HG02981 (cell line): ENCODE data around the gene CEP68.
"Not testable (repeated sequence)": the region's sequence is repeated elsewhere in the genome, so short reads cannot be mapped to it uniquely, and the experiment has no call there.

Experiments used
- ATAC-seq: cut with Tn5 transposase; IDR thresholded peaks from one replicate; pipeline ENCODE4 v1.9.1; 2021; ENCODE audit warnings: mild to moderate bottlenecking, moderate library complexity; ENCODE audit not compliant: unreplicated experiment

The CEP68 gene

DNA sequence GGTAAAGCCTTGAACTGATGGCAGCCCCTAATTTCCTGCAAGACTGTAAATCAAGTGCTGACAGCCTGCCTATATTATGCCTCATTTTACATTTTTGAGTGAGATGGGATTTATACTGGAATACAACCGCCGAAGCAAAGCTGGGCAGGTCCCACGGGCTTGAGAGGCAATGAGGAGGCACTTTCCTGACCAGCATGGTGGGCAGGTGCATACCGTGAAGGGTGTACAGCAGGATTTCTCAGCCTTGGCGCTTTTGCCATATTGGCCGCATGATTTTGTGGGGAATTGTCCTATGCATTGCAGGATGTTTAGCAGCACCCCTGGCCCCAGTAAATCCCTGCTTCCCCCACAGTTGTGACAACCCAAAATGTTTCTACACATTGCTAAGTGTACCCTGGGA lies 22.8 kb downstream of the CEP68 start:
- no peak for ATAC-seq

GRCh38 chr2:65081232-65081685 lies 25.0 kb downstream of the CEP68 start:
- ATAC-seq: no peak

DNA sequence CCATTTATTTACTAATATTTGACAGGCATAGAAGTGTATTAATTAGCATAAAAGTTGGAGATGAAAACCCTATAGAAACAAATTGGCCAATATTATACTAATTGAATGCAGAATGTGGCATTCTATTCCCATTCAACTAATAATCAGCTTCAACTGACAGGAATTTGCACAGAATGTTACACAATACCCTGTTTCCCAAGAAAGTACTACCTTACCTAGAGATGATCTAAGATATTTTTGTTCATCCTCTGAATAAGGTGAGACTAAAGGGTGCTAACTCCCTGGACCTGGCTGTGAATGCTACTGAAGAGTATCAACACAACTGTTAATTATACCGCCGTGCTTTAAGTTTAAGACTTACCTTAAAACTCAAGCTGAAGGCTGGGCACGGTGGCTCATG lies 28.9 kb downstream of the CEP68 start:
- no peak for ATAC-seq

- no peak for ATAC-seq
Observed at GRCh38 chr2:65092791-65093190, 36.6 kb downstream of the CEP68 start.

- ATAC-seq: no peak
Observed at GRCh38 chr2:65093211-65093610, 37.0 kb downstream of the CEP68 start.

DNA sequence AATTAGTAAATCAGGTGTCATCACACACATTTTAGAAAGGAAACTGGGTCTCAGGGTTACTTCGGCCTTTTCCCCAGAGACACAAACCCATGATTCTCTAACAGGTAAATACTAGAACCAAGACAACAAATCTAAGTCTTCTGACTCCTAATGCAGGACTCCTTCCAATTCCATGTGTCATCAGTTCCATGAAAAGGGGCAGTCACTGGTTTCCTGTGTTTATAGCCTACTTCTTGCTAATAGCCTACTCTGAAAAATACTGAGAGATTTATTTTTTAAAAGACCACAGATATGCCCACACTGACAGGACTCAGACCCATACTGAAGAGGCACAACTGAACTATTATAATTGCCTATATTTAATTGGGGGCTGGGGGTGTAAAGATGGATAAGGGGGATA lies 40.7 kb downstream of the CEP68 start:
- ATAC-seq: no peak

GRCh38 chr2:65097844-65098243 lies 41.6 kb downstream of the CEP68 start:
- no peak for ATAC-seq

DNA sequence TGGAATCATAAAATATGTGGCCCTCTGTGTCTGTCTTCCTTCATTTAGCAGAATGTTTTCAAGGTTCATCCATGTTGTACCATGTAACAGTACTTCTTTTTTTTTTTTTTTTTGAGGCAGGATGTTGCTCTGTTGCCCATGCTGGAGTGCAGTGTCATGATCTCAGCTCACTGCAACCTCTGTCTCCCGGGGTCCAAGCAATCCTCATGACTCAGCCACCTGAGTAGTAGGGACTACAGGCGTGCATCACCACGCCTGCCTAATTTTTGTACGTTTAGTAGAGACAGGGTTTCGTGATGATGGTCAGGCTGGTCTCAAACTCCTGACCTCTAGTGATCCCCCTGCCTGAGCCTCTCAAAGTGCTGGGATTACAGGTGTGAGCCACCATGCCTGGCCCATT lies 42.5 kb downstream of the CEP68 start:
- no peak for ATAC-seq

DNA sequence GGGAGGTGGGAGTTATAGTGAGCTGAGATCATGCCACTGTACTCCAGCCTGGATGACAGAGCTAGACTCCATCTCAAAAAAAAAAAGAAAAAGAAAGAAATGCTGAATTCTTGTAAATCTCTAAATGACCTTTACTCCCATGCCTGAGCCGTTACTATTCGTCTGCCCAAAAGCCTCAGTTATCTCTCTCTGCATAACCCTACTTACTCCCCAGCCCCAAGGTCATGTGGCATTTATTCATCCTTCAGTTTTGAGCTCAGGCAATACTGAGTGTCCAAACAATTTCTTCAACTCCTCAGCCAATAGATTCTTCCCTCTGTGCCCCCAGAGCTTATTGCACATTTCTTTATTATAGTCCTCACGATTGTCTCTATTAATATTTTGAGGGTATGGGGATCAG lies 44.9 kb downstream of the CEP68 start:
- no peak for ATAC-seq

DNA sequence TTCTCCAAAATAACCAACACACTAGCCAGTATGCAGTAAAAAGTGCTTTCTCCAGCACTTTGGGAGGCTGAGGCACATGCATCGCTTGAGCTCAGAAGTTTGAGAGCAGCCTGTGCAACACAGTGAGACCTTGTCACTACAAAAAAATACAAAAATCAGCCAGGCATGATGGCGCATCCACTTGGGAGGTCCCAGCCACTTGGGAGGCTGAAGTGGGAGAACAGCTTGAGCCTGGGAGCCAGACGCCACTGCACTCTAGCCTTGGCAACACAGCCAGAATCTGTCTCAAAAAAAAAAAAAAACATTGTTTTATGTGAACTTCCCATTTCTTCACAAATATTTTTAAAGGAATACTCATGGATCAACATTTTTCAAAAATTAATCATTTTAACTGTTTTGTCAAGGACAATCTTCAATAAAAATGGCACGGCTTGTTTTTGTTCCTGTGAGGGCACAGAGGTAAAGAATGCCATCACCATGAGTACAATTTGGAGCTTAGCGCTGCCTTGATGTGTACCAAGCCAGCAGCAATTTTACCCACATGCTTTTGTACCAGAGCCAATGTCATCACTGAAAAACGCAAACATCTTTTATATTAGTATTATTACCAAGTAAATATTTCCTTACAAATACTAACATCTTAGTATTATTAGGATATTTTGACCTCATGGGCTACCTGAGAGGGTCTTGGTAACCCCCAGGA lies 46.9 kb downstream of the CEP68 start:
- no peak for ATAC-seq

DNA sequence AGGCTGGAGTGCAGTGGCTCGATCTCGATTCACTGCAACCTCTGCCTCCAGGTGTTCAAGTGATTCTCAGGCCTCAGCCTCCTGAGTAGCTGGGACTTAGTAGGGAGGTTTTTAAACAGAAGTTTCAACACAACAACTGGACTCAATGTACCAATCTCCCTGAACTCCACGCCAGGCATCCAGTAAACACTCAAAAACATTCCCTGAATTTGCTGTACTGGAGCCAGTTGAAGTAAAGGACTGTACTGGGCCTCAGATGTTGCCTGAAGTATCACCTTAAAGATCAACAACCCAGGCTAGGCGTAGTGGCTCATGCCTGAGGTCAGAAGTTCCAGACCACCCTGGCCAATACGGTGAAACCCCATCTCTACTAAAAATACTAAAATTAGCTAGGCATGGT lies 51.3 kb downstream of the CEP68 start:
- no peak for ATAC-seq

- ATAC-seq: no peak
Observed at GRCh38 chr2:65108780-65109179, 52.6 kb downstream of the CEP68 start.

DNA sequence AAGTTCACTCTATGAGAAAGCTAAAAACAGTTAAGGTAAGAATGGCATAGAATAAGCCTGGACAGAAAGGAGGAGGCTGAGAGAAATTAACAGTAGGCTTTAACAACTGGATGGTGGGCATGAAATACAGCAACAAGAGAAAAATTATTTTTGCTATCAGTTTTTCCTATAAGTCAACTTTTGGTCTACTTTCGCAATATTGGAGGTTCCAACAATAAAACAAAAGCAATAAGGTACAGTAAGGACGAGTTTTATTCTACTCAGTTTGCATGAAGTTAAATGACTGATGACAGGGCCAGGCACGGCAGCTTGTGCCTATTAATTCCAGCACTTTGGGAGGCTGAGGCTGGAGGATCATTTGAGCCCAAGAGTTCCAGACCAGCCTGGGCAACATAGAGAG lies 56.4 kb downstream of the CEP68 start:
- ATAC-seq: no peak

DNA sequence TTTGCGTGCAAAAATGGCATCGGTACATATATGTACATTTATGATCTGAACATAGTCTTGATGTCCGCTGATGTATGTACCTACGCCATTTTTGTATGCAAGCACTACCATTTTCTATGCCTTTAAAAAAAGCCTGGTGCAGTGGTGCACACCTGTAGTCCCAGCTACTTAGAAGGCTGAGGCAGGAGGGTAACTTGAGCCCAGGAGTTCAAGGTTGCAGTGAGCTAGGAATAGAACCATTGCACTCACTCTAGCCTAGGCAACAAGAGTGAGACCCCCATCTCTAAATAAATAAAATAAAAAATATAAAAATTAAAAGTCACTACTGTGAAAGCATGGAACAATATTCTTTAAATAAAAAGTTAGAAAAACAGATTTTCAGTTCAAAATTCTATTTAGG lies 57.0 kb downstream of the CEP68 start:
- no peak for ATAC-seq

DNA sequence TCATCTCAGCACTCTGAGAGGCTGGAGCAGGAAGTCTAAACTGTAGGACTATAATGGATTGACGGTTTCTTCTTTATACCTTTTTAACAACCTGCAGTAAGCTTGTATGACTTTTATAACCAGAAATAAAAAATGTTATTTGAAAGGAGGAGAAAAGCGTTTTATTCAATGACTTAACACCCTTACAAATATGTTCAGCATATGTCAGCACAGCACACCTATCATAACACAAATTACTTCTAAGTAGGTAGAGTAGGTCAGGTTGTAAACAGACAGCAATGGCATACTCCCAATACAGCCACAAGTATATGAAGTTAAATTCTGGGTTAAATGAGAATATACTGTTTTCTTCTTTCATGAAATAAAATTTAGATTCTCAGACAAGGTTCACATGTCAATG lies 57.6 kb downstream of the CEP68 start:
- no peak for ATAC-seq

GRCh38 chr2:65114921-65115320 lies 58.7 kb downstream of the CEP68 start:
- ATAC-seq: no peak

- ATAC-seq: no peak
Observed at GRCh38 chr2:65116645-65117044, 60.4 kb downstream of the CEP68 start.

GRCh38 chr2:65120990-65121693 lies 64.9 kb downstream of the CEP68 start:
- no peak for ATAC-seq

DNA sequence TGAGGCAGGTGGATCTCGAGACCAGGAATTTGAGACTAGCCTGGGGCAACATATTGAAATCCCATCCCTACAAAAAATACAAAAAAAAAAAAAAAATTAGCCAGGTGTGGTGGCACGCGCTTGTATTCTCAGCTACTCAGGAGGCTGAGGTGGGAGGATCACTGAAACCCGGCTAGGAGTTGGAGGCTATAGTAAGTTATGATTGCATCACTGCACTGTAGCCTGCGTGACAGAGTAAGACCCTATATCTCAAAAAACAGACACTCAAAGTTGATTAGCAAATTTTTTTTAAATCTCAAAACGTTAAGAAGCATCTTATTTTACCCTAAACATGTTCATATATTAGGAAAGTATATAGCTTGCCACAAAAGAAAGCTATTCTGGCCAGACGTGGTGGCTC lies 66.1 kb downstream of the CEP68 start:
- no peak for ATAC-seq

GRCh38 chr2:65125457-65125856 lies 69.2 kb downstream of the CEP68 start:
- ATAC-seq: not testable (repeated sequence)

DNA sequence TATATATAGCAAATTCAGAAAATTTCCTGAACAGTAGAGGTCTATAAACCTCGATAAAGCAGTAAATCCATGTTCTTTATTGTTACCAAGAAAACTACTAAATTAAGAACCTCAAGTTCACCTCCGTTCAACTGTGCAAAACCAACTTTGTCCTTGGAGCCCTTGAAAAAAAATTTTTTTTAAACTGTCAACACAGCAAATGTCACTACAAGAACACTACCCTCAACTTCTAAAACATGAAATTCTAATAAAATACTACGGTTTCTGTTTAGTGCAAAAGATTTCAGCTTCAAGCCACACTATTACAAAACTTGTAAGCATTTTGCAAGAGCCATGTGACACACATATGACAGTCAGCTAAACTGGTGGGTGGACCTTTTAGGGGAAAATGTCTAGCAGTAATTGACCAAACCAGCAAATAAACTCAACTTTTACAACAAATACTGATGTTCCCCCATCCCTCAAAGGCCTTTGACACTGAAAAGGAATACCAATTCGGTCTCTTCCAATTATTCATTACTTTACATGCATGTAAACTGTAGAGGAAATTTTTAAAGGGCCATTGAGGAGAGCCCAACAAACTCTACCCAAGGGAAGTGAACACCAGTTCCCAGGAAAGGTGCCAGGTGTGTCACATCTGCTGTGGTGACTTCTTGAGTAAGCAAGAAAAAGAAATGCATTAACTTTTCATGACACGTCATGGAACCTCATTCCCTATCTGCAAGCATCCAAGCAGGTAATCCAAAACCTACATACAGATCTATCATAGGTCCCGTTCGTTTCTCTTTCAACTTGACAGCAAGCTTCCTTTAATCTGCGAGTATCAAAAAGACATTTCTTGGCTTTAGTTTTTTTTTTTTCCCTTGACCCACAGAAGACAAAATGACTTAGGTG lies 72.3 kb downstream of the CEP68 start:
- no peak for ATAC-seq
